ENCODE results near the gene ARHGEF4. TPM values are rescaled to one million over a fixed set of nuclear protein-coding genes. Genes with fewer than 3 reads are reported as not detected.

Gene ARHGEF4
- total and polyA plus RNA-seq, 2 experiments from 2014 or later: 4.6 to 16.6 TPM

DNA sequence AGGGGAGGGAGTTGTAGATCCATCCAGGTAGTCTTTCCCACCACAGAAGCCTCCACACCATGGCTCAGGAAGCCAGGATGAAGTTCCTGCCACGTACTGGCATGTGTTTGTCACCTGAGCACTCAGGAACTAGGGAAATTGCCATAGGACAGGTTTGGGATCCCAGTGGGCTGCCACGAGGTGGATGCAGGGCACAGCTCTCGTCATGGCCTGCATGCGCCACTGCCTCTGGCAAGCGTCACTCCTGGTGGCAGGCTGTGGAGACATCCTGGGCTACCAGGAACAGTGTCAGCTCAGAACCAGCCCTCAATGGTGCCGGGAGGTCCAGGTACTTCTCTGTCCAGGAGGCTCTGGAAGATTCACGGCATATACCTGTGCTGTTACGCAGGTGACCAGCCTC, 3.8 kb downstream of the ARHGEF4 start:
- H3K79me2 ChIP-seq (replicated peaks; ENCODE audit: insufficient read depth): no peaks in the 10 kb centered on the region
- H3K9me2 ChIP-seq (ENCODE audit: insufficient read depth): no peaks in the 10 kb centered on the region
- peaks cover 22% of the 10 kb centered on the region for H3K27me3 ChIP-seq (ENCODE audit: insufficient read depth)
- Mint-ChIP-seq H3K4me3 (no peak overlapping the region), H3K27me3 (ENCODE audit: insufficient read depth, low read depth, poor library complexity) (peaks cover 25% of the 10 kb centered on the region), H3K4me1 (peaks cover 13% of the 10 kb centered on the region), H3K27ac (no peak overlapping the region), H3K36me3 (ENCODE audit: low read depth) (no peaks in the 10 kb centered on the region), H3K9me3 (no peaks in the 10 kb centered on the region)
- no peak overlapping the region for H3K4me3 ChIP-seq
- no peaks in the 10 kb centered on the region for H4K20me1 ChIP-seq (replicated peaks; ENCODE audit: insufficient read depth)
- no peaks in the 10 kb centered on the region for H3F3A ChIP-seq (replicated peaks; ENCODE audit: low read depth)
- peaks cover 7% of the 10 kb centered on the region; the same call in 1 of the 2 replicates for H3K4me1 ChIP-seq (ENCODE audit: insufficient read depth)
- H3K4me2 ChIP-seq: no peak overlapping the region
- ATAC-seq (no peak), DNase-seq (ENCODE audit: low spot score) (no peak)
- no peak overlapping the region for H3K27ac ChIP-seq (ENCODE audit: low read depth)
- no peaks in the 10 kb centered on the region for H3K36me3 ChIP-seq (ENCODE audit: insufficient read depth)
- no peak for TF ChIP-seq POLR2AphosphoS5 (IDR thresholded peaks at IDR 0.05; ENCODE audit: low read depth)
- no peak overlapping the region for H2AFZ ChIP-seq

DNA sequence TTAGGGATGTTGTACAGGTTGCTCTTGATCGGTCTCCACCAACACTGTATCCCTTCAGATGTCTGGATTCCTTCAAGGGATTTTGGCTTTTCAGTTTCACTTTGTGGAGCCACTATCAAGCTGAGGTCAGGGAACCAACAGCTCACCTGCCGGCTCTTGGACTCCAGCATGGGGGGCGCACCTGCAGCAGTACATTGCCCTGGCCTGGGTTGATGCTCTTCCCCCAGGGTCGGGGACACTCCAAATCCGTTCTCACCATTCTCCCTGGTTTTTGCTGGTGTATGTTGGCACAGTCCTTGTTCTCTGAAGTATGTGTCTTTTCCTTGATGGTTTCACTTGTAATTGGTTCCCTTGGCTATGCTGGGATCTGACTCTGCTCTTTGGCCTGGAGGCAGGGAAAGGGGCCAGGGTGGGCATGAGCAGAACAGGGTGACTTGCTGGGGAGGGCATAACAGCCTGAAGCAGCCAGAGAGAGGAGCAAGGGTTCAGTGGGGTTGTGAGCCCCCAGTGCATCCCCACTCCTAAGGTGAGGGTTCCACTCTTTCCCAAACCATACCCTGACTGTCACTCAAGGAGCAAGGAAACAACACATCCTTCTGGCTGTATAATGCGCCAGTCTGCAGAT, 5.1 kb downstream of the ARHGEF4 start:
- no peaks in the 10 kb centered on the region for H3K9me3 Mint-ChIP-seq
- H3K79me2 ChIP-seq (replicated peaks; ENCODE audit: insufficient read depth): no peaks in the 10 kb centered on the region

More for the DNA sequence above, 5.1 kb downstream of the ARHGEF4 start:
- Mint-ChIP-seq H3K27ac (no peak overlapping the region; the same call in 1 of the 2 replicates), H3K4me3 (no peak overlapping the region), H3K27me3 (ENCODE audit: insufficient read depth, low read depth, poor library complexity) (peaks cover 20% of the 10 kb centered on the region), H3K36me3 (ENCODE audit: low read depth) (no peaks in the 10 kb centered on the region), H3K4me1 (peaks cover 13% of the 10 kb centered on the region)
- Histone ChIP-seq H3K27me3 (ENCODE audit: insufficient read depth) (peaks cover 16% of the 10 kb centered on the region), H2AFZ (no peak overlapping the region), H3K4me2 (no peak overlapping the region), H3K4me1 (ENCODE audit: insufficient read depth) (no peaks in the 10 kb centered on the region), H3F3A (replicated peaks; ENCODE audit: low read depth) (no peaks in the 10 kb centered on the region), H3K4me3 (no peak overlapping the region), H4K20me1 (replicated peaks; ENCODE audit: insufficient read depth) (no peaks in the 10 kb centered on the region), H3K36me3 (ENCODE audit: insufficient read depth) (no peaks in the 10 kb centered on the region), H3K9me2 (ENCODE audit: insufficient read depth) (no peaks in the 10 kb centered on the region), H3K27ac (ENCODE audit: low read depth) (no peak overlapping the region)
- DNase-seq (ENCODE audit: low spot score): no peak
- ATAC-seq: no peak
- TF ChIP-seq, protein P1, sequence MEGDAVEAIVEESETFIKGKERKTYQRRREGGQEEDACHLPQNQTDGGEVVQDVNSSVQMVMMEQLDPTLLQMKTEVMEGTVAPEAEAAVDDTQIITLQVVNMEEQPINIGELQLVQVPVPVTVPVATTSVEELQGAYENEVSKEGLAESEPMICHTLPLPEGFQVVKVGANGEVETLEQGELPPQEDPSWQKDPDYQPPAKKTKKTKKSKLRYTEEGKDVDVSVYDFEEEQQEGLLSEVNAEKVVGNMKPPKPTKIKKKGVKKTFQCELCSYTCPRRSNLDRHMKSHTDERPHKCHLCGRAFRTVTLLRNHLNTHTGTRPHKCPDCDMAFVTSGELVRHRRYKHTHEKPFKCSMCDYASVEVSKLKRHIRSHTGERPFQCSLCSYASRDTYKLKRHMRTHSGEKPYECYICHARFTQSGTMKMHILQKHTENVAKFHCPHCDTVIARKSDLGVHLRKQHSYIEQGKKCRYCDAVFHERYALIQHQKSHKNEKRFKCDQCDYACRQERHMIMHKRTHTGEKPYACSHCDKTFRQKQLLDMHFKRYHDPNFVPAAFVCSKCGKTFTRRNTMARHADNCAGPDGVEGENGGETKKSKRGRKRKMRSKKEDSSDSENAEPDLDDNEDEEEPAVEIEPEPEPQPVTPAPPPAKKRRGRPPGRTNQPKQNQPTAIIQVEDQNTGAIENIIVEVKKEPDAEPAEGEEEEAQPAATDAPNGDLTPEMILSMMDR (conservative IDR thresholded peaks at IDR 0.05; ENCODE audit: low read depth in 2 of 2): no peak
- TF ChIP-seq ZNF331 (CRISPR knock-in tag; IDR thresholded peaks at IDR 0.05; ENCODE audit: low read depth): no peak
- TF ChIP-seq, protein P2, sequence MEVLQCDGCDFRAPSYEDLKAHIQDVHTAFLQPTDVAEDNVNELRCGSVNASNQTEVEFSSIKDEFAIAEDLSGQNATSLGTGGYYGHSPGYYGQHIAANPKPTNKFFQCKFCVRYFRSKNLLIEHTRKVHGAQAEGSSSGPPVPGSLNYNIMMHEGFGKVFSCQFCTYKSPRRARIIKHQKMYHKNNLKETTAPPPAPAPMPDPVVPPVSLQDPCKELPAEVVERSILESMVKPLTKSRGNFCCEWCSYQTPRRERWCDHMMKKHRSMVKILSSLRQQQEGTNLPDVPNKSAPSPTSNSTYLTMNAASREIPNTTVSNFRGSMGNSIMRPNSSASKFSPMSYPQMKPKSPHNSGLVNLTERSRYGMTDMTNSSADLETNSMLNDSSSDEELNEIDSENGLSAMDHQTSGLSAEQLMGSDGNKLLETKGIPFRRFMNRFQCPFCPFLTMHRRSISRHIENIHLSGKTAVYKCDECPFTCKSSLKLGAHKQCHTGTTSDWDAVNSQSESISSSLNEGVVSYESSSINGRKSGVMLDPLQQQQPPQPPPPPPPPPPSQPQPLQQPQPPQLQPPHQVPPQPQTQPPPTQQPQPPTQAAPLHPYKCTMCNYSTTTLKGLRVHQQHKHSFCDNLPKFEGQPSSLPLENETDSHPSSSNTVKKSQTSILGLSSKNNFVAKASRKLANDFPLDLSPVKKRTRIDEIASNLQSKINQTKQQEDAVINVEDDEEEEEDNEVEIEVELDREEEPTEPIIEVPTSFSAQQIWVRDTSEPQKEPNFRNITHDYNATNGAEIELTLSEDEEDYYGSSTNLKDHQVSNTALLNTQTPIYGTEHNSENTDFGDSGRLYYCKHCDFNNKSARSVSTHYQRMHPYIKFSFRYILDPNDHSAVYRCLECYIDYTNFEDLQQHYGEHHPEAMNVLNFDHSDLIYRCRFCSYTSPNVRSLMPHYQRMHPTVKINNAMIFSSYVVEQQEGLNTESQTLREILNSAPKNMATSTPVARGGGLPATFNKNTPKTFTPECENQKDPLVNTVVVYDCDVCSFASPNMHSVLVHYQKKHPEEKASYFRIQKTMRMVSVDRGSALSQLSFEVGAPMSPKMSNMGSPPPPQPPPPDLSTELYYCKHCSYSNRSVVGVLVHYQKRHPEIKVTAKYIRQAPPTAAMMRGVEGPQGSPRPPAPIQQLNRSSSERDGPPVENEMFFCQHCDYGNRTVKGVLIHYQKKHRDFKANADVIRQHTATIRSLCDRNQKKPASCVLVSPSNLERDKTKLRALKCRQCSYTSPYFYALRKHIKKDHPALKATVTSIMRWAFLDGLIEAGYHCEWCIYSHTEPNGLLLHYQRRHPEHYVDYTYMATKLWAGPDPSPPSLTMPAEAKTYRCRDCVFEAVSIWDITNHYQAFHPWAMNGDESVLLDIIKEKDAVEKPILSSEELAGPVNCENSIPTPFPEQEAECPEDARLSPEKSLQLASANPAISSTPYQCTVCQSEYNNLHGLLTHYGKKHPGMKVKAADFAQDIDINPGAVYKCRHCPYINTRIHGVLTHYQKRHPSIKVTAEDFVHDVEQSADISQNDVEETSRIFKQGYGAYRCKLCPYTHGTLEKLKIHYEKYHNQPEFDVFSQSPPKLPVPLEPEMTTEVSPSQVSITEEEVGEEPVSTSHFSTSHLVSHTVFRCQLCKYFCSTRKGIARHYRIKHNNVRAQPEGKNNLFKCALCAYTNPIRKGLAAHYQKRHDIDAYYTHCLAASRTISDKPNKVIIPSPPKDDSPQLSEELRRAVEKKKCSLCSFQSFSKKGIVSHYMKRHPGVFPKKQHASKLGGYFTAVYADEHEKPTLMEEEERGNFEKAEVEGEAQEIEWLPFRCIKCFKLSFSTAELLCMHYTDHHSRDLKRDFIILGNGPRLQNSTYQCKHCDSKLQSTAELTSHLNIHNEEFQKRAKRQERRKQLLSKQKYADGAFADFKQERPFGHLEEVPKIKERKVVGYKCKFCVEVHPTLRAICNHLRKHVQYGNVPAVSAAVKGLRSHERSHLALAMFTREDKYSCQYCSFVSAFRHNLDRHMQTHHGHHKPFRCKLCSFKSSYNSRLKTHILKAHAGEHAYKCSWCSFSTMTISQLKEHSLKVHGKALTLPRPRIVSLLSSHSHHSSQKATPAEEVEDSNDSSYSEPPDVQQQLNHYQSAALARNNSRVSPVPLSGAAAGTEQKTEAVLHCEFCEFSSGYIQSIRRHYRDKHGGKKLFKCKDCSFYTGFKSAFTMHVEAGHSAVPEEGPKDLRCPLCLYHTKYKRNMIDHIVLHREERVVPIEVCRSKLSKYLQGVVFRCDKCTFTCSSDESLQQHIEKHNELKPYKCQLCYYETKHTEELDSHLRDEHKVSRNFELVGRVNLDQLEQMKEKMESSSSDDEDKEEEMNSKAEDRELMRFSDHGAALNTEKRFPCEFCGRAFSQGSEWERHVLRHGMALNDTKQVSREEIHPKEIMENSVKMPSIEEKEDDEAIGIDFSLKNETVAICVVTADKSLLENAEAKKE (CRISPR knock-in tag; IDR thresholded peaks at IDR 0.05): no peak
- TF ChIP-seq JUNB (IDR thresholded peaks at IDR 0.05; ENCODE audit: unreplicated experiment): no peak
- TF ChIP-seq NANOG (IDR thresholded peaks at IDR 0.05; ENCODE audit: borderline replicate concordance): no peak
- no peak for TF ChIP-seq ZNF114 (CRISPR knock-in tag; IDR thresholded peaks at IDR 0.05)
- no peak for TF ChIP-seq POLR2AphosphoS5 (IDR thresholded peaks at IDR 0.05; ENCODE audit: low read depth)
- no peak for TF ChIP-seq CREB1 (CRISPR knock-in tag; IDR thresholded peaks at IDR 0.05; ENCODE audit: low read depth)

All from GM23338 (cell line).